PC-9 (cell line): ENCODE data around the gene PUM2. TPM values are rescaled to one million over a fixed set of nuclear protein-coding genes. Genes with fewer than 3 reads are reported as not detected.
"Not testable (repeated sequence)": the region's sequence is repeated elsewhere in the genome, so short reads cannot be mapped to it uniquely, and the experiment has no call there.

Source experiments
- BruUV-seq: library from RNA; stranded (reverse); fragments of 400-500 nt; replicated peaks from 2 replicates; lab custom pipeline; 2021; lab: Mats Ljungman, UMichigan
- CTCF ChIA-PET: fragments of 300-600 bp; sonication (Branson Sonifier 250); formaldehyde crosslinking; loops from one replicate; lab custom pipeline; 2022; ENCODE audit warnings: antibody characterized with exemption; lab: Charles Lee
- POLR2A ChIA-PET: fragments of 300-600 bp; sonication (Branson Sonifier 250); formaldehyde crosslinking; loops from one replicate; lab custom pipeline; 2022; ENCODE audit warnings: antibody characterized with exemption; ENCODE audit not compliant: unreplicated experiment; lab: Charles Lee
- DNase-seq, 2 experiments: peaks; one replicate each; pipeline versions ENCODE4 v3.0.0 to v3.0.0-alpha.2; 2015 to 2022; ENCODE audit warnings: mixed read lengths in 1 of 2
- H2AFZ ChIP-seq: fragments of 200-600 bp; sonication (generic); 2 replicates; pipeline ENCODE4 v1.8.1; 2017; ENCODE audit warnings: antibody characterized with exemption
- H3F3A ChIP-seq: fragments of 200-600 bp; sonication (generic); 2 replicates; pipeline ENCODE4 v1.8.1; 2017; ENCODE audit warnings: antibody characterized with exemption, mild to moderate bottlenecking, low read depth; ENCODE audit not compliant: insufficient read depth
- H3K27ac ChIP-seq: fragments of 200-600 bp; sonication (generic); 2 replicates; pipeline ENCODE4 v1.6.1; 2016; ENCODE audit warnings: mixed run types
- H3K27me3 ChIP-seq: fragments of 200-600 bp; sonication (generic); 2 replicates; pipeline ENCODE4 v1.6.1; 2016; ENCODE audit warnings: low read depth, mixed run types; ENCODE audit not compliant: insufficient read depth
- H3K36me3 ChIP-seq: fragments of 200-600 bp; sonication (generic); 2 replicates; pipeline ENCODE4 v1.6.1; 2016; ENCODE audit warnings: low read depth, mixed run types
- H3K4me1 ChIP-seq: fragments of 200-600 bp; sonication (generic); replicated peaks from 2 replicates; pipeline ENCODE4 v1.6.1; 2016; ENCODE audit warnings: mixed run types; ENCODE audit not compliant: insufficient read depth
- H3K4me2 ChIP-seq: fragments of 200-600 bp; sonication (generic); 2 replicates; pipeline ENCODE4 v1.6.1; 2017; ENCODE audit warnings: mixed run types
- H3K4me3 ChIP-seq: fragments of 200-600 bp; sonication (generic); 2 replicates; pipeline ENCODE4 v1.6.1; 2016; ENCODE audit warnings: mixed run types
- H3K79me2 ChIP-seq: fragments of 200-600 bp; sonication (generic); 2 replicates; pipeline ENCODE4 v1.6.1; 2017; ENCODE audit warnings: low read depth, mixed run types
- H3K9me2 ChIP-seq: fragments of 200-600 bp; sonication (generic); 2 replicates; pipeline ENCODE4 v1.8.1; 2017; ENCODE audit warnings: mild to moderate bottlenecking; ENCODE audit not compliant: insufficient read depth
- H3K9me3 ChIP-seq: fragments of 200-600 bp; sonication (generic); 2 replicates; pipeline ENCODE4 v1.8.1; 2016; ENCODE audit warnings: low read depth; ENCODE audit not compliant: insufficient read depth
- H4K20me1 ChIP-seq: fragments of 200-600 bp; sonication (generic); 2 replicates; pipeline ENCODE4 v1.8.1; 2017; ENCODE audit not compliant: insufficient read depth
- EZH2 ChIP-seq: fragments of 200-600 bp; sonication (generic); IDR thresholded peaks from 2 replicates; pipeline ENCODE4 v1.8.0; 2017; ENCODE audit warnings: antibody characterized with exemption, low read depth
- intact Hi-C: fragments of 100-400 bp; cut with micrococcal nuclease; formaldehyde crosslinking; loops from one replicate; pipeline ENCODE4 v1.10.0; 2022; ENCODE audit not compliant: unreplicated experiment
- total RNA-seq: library from RNA; stranded (reverse); gene quantifications from 2 replicates; pipeline ENCODE4 v1.2.3, GENCODE V29; 2021
- TF ChIP-seq, protein P1 (sequence below): fragments of 200-600 bp; sonication (generic); conservative IDR thresholded peaks from 2 replicates; pipeline ENCODE4 v1.6.1; 2017; ENCODE audit warnings: mixed run types, antibody characterized with exemption, mild to moderate bottlenecking, moderate library complexity

Gene PUM2
- total RNA-seq, 1 experiment from 2014 or later: 99.3 TPM

DNA sequence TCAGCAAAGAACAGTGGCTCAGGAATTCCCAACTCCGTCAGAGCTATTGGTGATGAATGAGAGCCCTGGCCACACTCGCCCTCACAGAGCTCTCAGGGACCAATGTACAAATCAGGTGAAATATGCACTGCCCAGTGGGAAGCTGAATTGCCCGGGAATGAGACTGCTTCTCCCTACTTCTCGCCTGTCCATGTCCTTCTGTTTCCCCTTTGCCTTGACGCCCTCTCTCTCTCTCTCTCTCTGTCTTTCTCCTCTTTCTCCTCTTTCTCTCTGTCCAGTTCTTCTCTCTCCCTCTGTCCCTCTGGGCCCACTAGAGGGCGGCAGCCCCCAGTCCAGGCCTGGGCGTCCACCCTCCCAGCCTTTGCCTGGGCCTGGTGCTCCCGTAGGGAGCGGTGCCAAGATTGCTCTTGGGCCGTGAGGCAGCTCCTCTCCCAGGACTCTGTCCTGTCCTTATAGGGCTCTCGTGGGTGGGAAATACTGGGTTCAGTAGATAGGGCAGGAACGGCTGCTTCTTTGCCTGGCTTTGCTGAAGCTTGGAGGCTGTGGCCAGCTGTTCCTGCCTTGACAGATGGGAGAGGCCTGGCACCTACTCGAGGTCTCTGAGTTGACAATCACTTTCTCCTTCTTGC lies 28.4 kb upstream of the PUM2 start:
- no peak overlapping the region for H3K4me2 ChIP-seq
- no peaks in the 10 kb centered on the region for H4K20me1 ChIP-seq
- BruUV-seq: no TSS peak
- H3K9me3 ChIP-seq: no peaks in the 10 kb centered on the region
- DNase-seq: peak; percentile 46 to 72
- H3K9me2 ChIP-seq: no peaks in the 10 kb centered on the region
- no peak overlapping the region for H3K27ac ChIP-seq
- no peaks in the 10 kb centered on the region for H3K79me2 ChIP-seq
- no peak overlapping the region for H2AFZ ChIP-seq
- POLR2A ChIA-PET: no interaction called here
- intact Hi-C loops: no loop called here
- H3K27me3 ChIP-seq: no peaks in the 10 kb centered on the region
- H3K4me3 ChIP-seq: no peak overlapping the region
- no peaks in the 10 kb centered on the region for H3K36me3 ChIP-seq
- H3F3A ChIP-seq: no peaks in the 10 kb centered on the region
- no peak for TF ChIP-seq EZH2
- TF ChIP-seq, protein P1, sequence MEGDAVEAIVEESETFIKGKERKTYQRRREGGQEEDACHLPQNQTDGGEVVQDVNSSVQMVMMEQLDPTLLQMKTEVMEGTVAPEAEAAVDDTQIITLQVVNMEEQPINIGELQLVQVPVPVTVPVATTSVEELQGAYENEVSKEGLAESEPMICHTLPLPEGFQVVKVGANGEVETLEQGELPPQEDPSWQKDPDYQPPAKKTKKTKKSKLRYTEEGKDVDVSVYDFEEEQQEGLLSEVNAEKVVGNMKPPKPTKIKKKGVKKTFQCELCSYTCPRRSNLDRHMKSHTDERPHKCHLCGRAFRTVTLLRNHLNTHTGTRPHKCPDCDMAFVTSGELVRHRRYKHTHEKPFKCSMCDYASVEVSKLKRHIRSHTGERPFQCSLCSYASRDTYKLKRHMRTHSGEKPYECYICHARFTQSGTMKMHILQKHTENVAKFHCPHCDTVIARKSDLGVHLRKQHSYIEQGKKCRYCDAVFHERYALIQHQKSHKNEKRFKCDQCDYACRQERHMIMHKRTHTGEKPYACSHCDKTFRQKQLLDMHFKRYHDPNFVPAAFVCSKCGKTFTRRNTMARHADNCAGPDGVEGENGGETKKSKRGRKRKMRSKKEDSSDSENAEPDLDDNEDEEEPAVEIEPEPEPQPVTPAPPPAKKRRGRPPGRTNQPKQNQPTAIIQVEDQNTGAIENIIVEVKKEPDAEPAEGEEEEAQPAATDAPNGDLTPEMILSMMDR: peak; percentile 77
- no peaks in the 10 kb centered on the region for H3K4me1 ChIP-seq
- CTCF ChIA-PET: interaction anchor here (0.7 kb wide), 2 partner anchors 264 to 272 kb away, joined by 3 read pairs; partner anchors contain the start of gene HS1BP3

DNA sequence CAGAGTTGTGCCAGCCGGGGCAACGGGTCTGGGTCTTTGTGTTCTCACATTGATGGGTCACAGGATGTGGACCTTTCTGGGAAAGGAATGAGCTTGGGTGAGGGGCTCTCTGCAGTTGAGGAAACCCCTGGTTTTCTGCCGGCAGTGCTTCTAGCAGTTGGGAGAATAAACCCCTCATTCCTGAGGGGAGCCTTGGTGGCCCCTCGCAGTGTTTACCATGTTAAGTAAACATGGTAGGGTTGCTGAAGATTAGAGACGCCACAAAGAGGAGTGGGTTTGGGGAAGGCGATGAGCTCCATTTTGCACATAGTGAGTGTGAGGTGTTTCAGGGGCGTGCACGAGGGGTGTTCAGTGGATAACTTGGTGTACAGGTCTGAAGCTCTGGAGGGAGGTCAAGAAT lies 27.7 kb upstream of the PUM2 start:
- Histone ChIP-seq H3K36me3 (no peaks in the 10 kb centered on the region), H3K4me1 (no peaks in the 10 kb centered on the region), H4K20me1 (no peaks in the 10 kb centered on the region), H3F3A (no peaks in the 10 kb centered on the region), H3K79me2 (no peaks in the 10 kb centered on the region), H3K4me3 (no peak overlapping the region), H3K9me3 (no peaks in the 10 kb centered on the region), H2AFZ (no peak overlapping the region), H3K4me2 (no peak overlapping the region), H3K9me2 (no peaks in the 10 kb centered on the region), H3K27ac (no peak overlapping the region), H3K27me3 (no peaks in the 10 kb centered on the region)
- POLR2A ChIA-PET: no interaction called here
- no TSS peak for BruUV-seq
- intact Hi-C loops: no loop called here
- CTCF ChIA-PET: interaction anchor here (0.7 kb wide), 2 partner anchors 264 to 273 kb away, joined by 3 read pairs; partner anchors contain the start of gene HS1BP3
- TF ChIP-seq, protein P1: no peak
- DNase-seq: peak in 1 of 2 experiments; percentile 12

DNA sequence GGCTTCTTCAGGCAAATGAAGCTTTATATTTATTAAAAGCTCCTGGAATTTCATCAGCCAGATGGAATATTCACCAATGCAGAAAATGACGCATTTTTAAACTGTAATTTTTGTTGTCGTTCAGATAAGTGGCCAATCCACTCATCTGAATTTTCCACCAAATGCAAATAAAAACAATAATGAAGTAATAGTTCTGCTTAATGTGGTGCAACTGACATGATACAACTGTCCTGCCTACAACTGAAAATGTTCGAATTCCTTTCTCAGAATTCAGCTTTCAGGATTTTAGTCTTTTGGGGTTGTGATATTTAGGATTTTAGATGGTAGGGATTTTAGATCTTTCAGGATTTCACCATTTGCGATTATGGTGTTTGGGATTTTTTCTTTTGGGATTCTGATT lies 27.1 kb upstream of the PUM2 start:
- intact Hi-C loops: no loop called here
- Histone ChIP-seq H3K27me3 (no peaks in the 10 kb centered on the region), H3K4me2 (no peak overlapping the region), H3K4me3 (no peak overlapping the region), H2AFZ (no peak overlapping the region), H3K4me1 (no peaks in the 10 kb centered on the region), H3K27ac (no peak overlapping the region), H3K36me3 (no peaks in the 10 kb centered on the region), H3K9me2 (no peaks in the 10 kb centered on the region), H3F3A (no peaks in the 10 kb centered on the region; the same call in 1 of the 2 replicates), H3K79me2 (no peaks in the 10 kb centered on the region), H4K20me1 (no peaks in the 10 kb centered on the region), H3K9me3 (no peaks in the 10 kb centered on the region)
- no peak for DNase-seq
- POLR2A ChIA-PET: no interaction called here
- TF ChIP-seq EZH2: no peak
- TF ChIP-seq, protein P1: no peak
- CTCF ChIA-PET: interaction anchor here (0.6 kb wide), 1 partner anchor 51 kb away, joined by 3 read pairs; no protein-coding TSS in a partner anchor
- BruUV-seq: no TSS peak

DNA sequence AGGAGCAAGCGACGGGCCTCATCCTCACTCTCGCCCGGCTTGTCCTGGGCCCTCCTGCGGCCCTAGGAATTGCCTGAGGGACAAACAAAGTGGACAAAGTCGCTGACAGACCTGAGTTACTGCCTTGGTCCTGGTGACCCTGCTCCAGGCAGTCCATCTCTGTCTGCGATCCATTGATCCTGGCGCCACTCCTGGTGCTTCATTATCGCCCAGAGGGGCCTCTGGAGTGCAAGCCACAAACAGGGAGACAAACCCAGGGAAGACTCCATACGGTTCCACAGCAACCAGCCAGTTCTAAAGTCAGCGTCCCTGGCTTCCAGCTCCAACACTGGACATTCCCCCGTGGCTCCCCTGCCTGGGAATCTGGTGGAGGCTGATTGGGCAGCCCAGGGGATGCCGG lies 24.3 kb upstream of the PUM2 start:
- peak in 1 of 2 experiments; percentile 30 for DNase-seq
- POLR2A ChIA-PET, H3K27me3 ChIP-seq, H2AFZ ChIP-seq, H3K27ac ChIP-seq, CTCF ChIA-PET, H3K79me2 ChIP-seq, BruUV-seq, intact Hi-C loops, H3K36me3 ChIP-seq, H3K9me3 ChIP-seq, H3K4me1 ChIP-seq, H4K20me1 ChIP-seq, H3K9me2 ChIP-seq, H3K4me2 ChIP-seq, H3K4me3 ChIP-seq, H3F3A ChIP-seq: not testable (repeated sequence)
